Smooth muscle cell (in vitro differentiated cells): ENCODE results near the gene CTIF. TPM values are rescaled to one million over a fixed set of nuclear protein-coding genes. Genes with fewer than 3 reads are reported as not detected.

ENCODE experiments used
- DNase-seq: peaks from one replicate; lab custom pipeline; 2025; ENCODE audit not compliant: unreplicated experiment; lab: John Stamatoyannopoulos, UW
- H2AFZ ChIP-seq: fragments of 200-600 bp; sonication (generic); 2 replicates; pipeline ENCODE4 v1.6.0; 2016; ENCODE audit warnings: antibody characterized with exemption, low read depth, mild to moderate bottlenecking
- H3F3A ChIP-seq: fragments of 200-600 bp; sonication (generic); 2 replicates; pipeline ENCODE4 v1.6.0; 2017; ENCODE audit warnings: antibody characterized with exemption, low read depth
- H3K27ac ChIP-seq: fragments of 200-600 bp; sonication (generic); 2 replicates; pipeline ENCODE4 v1.5.1; 2016; ENCODE audit warnings: low read depth, mild to moderate bottlenecking
- H3K27me3 ChIP-seq: fragments of 200-600 bp; sonication (generic); 2 replicates; pipeline ENCODE4 v1.6.1; 2016; ENCODE audit warnings: low read depth, mild to moderate bottlenecking
- H3K36me3 ChIP-seq: fragments of 200-600 bp; sonication (generic); 2 replicates; pipeline ENCODE4 v1.5.1; 2016; ENCODE audit warnings: low read depth
- H3K4me1 ChIP-seq: fragments of 200-600 bp; sonication (generic); 2 replicates; pipeline ENCODE4 v1.5.1; 2016; ENCODE audit warnings: low read depth
- H3K4me2 ChIP-seq: fragments of 200-600 bp; sonication (generic); 2 replicates; pipeline ENCODE4 v1.6.0; 2016; ENCODE audit warnings: mild to moderate bottlenecking
- H3K4me3 ChIP-seq: fragments of 200-600 bp; sonication (generic); 2 replicates; pipeline ENCODE4 v1.5.1; 2016; ENCODE audit warnings: mild to moderate bottlenecking
- H3K79me2 ChIP-seq: fragments of 200-600 bp; sonication (generic); 2 replicates; pipeline ENCODE4 v1.6.0; 2016; ENCODE audit warnings: low read depth, mild to moderate bottlenecking
- H3K9ac ChIP-seq: fragments of 200-600 bp; sonication (generic); 2 replicates; pipeline ENCODE4 v1.6.0; 2016; ENCODE audit warnings: low read depth
- H3K9me3 ChIP-seq: fragments of 200-600 bp; sonication (generic); replicated peaks from 2 replicates; pipeline ENCODE4 v1.5.1; 2016; ENCODE audit warnings: low read depth
- H4K20me1 ChIP-seq: fragments of 200-600 bp; sonication (generic); 2 replicates; pipeline ENCODE4 v1.6.0; 2016; ENCODE audit warnings: low read depth
- WGBS: methylation state at CpG from one replicate; pipeline ENCODE4 v1.1.7; 2016; ENCODE audit warnings: low lambda C conversion rate; 5-methylcytosine and 5-hydroxymethylcytosine counted together
- polyA plus RNA-seq: library from polyadenylated mRNA; unstranded; fragments of >200 nt; fragmentation: Nextera tagmentation; extraction: Ambion mirVana; gene quantifications from 2 replicates; pipeline ENCODE4 v1.2.1, GENCODE V29; 2016
- total RNA-seq: library from RNA; depleted of rRNA; stranded (reverse); fragments of >200 nt; gene quantifications from 2 replicates; pipeline ENCODE4 v1.2.3, GENCODE V29; 2014
- TF ChIP-seq, protein P1 (sequence below): fragments of 200-600 bp; sonication (generic); IDR thresholded peaks from 2 replicates; pipeline ENCODE4 v1.5.1; 2017; ENCODE audit warnings: borderline replicate concordance, mild to moderate bottlenecking, antibody characterized with exemption; ENCODE audit not compliant: insufficient read depth, poor library complexity, severe bottlenecking

CTIF gene
- total and polyA plus RNA-seq, 2 experiments from 2014 or later = 22.2 to 25.3 TPM

DNA sequence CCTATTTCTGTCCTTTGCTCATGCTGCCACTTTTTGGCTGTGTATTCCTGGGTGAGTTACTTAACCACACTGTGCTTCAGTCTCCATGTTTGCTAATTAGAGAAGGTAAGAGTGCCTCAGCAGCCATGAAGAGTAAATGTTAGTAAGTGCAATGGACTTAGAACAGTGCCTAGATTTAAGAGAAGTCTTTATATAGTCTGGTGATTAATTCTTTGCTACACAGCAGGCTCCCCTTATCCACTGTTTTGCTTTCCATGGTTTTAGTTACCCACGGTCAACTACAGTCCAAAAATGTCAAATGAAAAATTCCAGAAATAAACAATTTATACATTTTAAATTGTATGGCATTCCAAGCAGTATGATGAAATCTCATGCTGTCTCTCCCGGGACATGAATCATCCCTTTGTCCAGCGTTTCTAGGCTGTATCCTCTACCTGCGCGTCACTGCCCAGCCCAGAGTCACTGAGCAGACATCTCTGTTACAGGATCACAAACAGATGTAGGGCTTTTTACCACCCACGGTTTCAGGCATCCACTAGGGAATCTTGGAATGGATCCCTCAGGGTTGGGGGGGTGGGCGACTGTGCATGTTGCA is 91.0 kb downstream of the CTIF start:
- Histone ChIP-seq H3K9ac (peak overlapping the region; percentile 73), H3K9me3 (no peaks in the 10 kb centered on the region), H3K27me3 (no peaks in the 10 kb centered on the region), H3K4me1 (peaks cover 9% of the 10 kb centered on the region), H3K27ac (peak overlapping the region; percentile 95), H3K4me2 (peak overlapping the region; percentile 66), H3K36me3 (no peaks in the 10 kb centered on the region), H2AFZ (no peak overlapping the region), H4K20me1 (peaks cover 14% of the 10 kb centered on the region), H3F3A (peaks cover 5% of the 10 kb centered on the region), H3K79me2 (peaks cover 7% of the 10 kb centered on the region), H3K4me3 (no peak overlapping the region)
- DNase-seq = no peak
- 9% methylated on average over 7 of the region's 7 CpGs for WGBS
- TF ChIP-seq, protein P1, sequence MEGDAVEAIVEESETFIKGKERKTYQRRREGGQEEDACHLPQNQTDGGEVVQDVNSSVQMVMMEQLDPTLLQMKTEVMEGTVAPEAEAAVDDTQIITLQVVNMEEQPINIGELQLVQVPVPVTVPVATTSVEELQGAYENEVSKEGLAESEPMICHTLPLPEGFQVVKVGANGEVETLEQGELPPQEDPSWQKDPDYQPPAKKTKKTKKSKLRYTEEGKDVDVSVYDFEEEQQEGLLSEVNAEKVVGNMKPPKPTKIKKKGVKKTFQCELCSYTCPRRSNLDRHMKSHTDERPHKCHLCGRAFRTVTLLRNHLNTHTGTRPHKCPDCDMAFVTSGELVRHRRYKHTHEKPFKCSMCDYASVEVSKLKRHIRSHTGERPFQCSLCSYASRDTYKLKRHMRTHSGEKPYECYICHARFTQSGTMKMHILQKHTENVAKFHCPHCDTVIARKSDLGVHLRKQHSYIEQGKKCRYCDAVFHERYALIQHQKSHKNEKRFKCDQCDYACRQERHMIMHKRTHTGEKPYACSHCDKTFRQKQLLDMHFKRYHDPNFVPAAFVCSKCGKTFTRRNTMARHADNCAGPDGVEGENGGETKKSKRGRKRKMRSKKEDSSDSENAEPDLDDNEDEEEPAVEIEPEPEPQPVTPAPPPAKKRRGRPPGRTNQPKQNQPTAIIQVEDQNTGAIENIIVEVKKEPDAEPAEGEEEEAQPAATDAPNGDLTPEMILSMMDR = no peak

DNA sequence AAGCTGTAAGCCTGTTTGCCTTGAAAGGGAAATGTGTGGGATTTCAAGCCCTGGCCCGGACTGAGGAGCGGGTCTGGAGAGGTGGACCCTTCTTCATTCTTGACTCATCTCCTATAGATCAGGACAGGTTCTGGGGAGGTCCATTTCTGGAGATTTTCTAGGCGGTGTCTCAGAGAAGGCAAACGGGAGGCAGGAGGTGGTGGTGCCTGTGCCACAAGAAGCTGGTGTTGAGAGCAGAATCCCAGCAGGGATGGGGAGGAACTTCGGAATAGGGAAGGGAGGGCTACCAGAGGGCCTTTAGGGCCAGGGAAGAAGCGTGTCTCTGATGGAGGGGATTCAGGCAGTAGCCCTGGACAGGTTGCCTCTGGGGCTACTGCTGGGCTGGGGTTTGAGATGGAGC is 93.0 kb downstream of the CTIF start:
- peaks cover 5% of the 10 kb centered on the region for H3F3A ChIP-seq
- no peak overlapping the region for H3K4me2 ChIP-seq
- no peaks in the 10 kb centered on the region for H3K9me3 ChIP-seq
- peaks cover 5% of the 10 kb centered on the region for H3K79me2 ChIP-seq
- 99% methylated on average over 6 of the region's 6 CpGs for WGBS
- no peaks in the 10 kb centered on the region for H3K27me3 ChIP-seq
- H4K20me1 ChIP-seq = peaks cover 28% of the 10 kb centered on the region
- H3K9ac ChIP-seq = no peak overlapping the region
- H3K36me3 ChIP-seq = no peaks in the 10 kb centered on the region
- DNase-seq = no peak
- no peak overlapping the region for H3K4me3 ChIP-seq
- no peak overlapping the region for H2AFZ ChIP-seq
- TF ChIP-seq, protein P1 = no peak
- no peak overlapping the region for H3K27ac ChIP-seq
- H3K4me1 ChIP-seq = peaks cover 9% of the 10 kb centered on the region

DNA sequence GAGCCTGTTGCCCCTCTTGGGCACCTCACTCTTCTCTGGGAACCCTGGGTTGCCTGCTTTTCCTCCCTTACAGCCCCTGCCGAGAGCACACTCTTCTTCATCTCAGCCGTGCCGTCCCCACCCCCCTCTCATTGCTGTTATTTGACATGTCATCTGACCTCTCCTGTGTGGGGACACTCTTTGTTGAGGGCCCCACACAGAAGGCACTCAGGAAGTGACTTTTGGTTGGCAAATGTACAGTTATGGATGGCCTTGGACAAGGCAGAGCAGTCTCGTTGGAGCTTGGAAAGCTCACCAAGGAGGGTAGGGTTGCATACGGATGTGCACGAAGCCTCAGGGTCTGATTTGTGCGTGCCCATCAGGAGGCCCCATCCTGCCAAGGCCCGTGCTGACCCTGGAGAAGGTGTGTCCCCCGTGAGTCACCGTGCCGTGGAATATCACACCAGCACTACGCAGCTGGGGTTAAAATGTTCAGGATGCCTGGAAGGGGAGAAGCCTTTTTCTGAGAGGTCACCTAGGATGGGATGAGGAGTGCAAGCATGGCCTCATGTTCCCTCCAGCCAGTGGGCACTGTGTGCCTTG is 93.9 kb downstream of the CTIF start:
- peaks cover 5% of the 10 kb centered on the region for H3K79me2 ChIP-seq
- peaks cover 5% of the 10 kb centered on the region for H3F3A ChIP-seq
- peaks cover 9% of the 10 kb centered on the region for H3K4me1 ChIP-seq
- no peak overlapping the region for H3K27ac ChIP-seq
- no peaks in the 10 kb centered on the region for H3K36me3 ChIP-seq
- 96% methylated on average over 10 of the region's 12 CpGs for WGBS
- no peak overlapping the region for H2AFZ ChIP-seq
- no peaks in the 10 kb centered on the region for H3K9me3 ChIP-seq
- H3K27me3 ChIP-seq = no peaks in the 10 kb centered on the region
- DNase-seq = no peak
- TF ChIP-seq, protein P1 = no peak
- H4K20me1 ChIP-seq = peaks cover 38% of the 10 kb centered on the region
- H3K4me2 ChIP-seq = no peak overlapping the region
- H3K4me3 ChIP-seq = no peak overlapping the region
- no peak overlapping the region for H3K9ac ChIP-seq

DNA sequence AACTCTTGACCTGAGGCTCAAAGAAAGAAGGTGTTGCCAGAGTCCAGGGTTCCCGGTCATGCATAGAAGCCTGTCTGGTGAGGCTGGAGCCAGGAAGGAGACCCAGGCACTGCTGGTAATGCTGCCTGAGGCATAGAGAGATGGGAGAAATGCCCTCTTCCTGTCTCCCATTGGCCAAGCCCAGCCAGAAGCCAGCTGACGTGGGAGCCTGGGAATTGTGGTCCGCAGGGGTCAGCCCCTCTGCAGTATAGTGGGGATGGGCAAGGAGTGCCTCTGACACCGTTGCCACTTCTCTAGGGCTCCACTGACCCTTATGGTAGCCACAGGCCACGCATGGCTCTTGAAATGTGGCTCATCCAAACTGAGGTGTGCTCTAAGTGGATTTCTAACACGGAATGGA is 95.7 kb downstream of the CTIF start:
- Histone ChIP-seq H4K20me1 (peaks cover 51% of the 10 kb centered on the region), H3K9me3 (no peaks in the 10 kb centered on the region), H3K9ac (no peak overlapping the region), H3K4me1 (peaks cover 5% of the 10 kb centered on the region), H3K27me3 (no peaks in the 10 kb centered on the region), H2AFZ (no peak overlapping the region), H3F3A (peaks cover 2% of the 10 kb centered on the region), H3K36me3 (no peaks in the 10 kb centered on the region), H3K4me3 (no peak overlapping the region), H3K4me2 (no peak overlapping the region), H3K79me2 (no peaks in the 10 kb centered on the region), H3K27ac (no peak overlapping the region)
- TF ChIP-seq, protein P1 = no peak
- no peak for DNase-seq
- WGBS = 94% methylated on average over 6 of the region's 6 CpGs
